OCI-LY7 (cell line): ENCODE measurements around the gene MVK. TPM values are rescaled to one million over a fixed set of nuclear protein-coding genes. Genes with fewer than 3 reads are reported as not detected.

Experiments
- BruUV-seq: library from RNA; stranded (reverse); fragments of 400-500 nt; replicated peaks from 2 replicates; lab custom pipeline; 2021; lab: Mats Ljungman, UMichigan
- CTCF ChIA-PET: fragments of 300-600 bp; sonication (Branson Sonifier 250); formaldehyde crosslinking; loops from one replicate; lab custom pipeline; 2022; ENCODE audit warnings: antibody characterized with exemption; ENCODE audit not compliant: unreplicated experiment; lab: Charles Lee
- POLR2A ChIA-PET: fragments of 300-600 bp; sonication (Branson Sonifier 250); formaldehyde crosslinking; loops from one replicate; lab custom pipeline; 2022; ENCODE audit warnings: antibody characterized with exemption; lab: Charles Lee
- DNase-seq: peaks from one replicate; pipeline ENCODE4 v3.0.0-alpha.2; 2015; ENCODE audit warnings: low spot score
- H2AFZ ChIP-seq: fragments of 200-600 bp; sonication (generic), shearing (Covaris generic); 2 replicates; pipeline ENCODE4 v1.6.1; 2014; ENCODE audit warnings: mild to moderate bottlenecking, antibody characterized with exemption, low read length, moderate library complexity
- H3K27ac ChIP-seq: fragments of 200-600 bp; sonication (generic); 2 replicates; pipeline ENCODE4 v1.5.1; 2014; ENCODE audit warnings: mixed run types, low read depth, mild to moderate bottlenecking, moderate library complexity, low read length, inconsistent platforms; ENCODE audit not compliant: poor library complexity, severe bottlenecking
- H3K36me3 ChIP-seq: fragments of 200-600 bp; sonication (generic); 2 replicates; pipeline ENCODE4 v1.6.1; 2014; ENCODE audit warnings: mild to moderate bottlenecking, antibody characterized with exemption, low read length, moderate library complexity, mixed read lengths; ENCODE audit not compliant: insufficient read depth
- H3K4me1 ChIP-seq: fragments of 200-600 bp; sonication (generic); 2 replicates; pipeline ENCODE4 v1.5.1; 2014; ENCODE audit warnings: mild to moderate bottlenecking, low read length; ENCODE audit not compliant: insufficient read depth, poor library complexity, severe bottlenecking
- H3K4me2 ChIP-seq: fragments of 200-600 bp; sonication (generic); 2 replicates; pipeline ENCODE4 v1.6.1; 2014; ENCODE audit warnings: mild to moderate bottlenecking, low read length
- H3K4me3 ChIP-seq: fragments of 200-600 bp; sonication (generic); 2 replicates; pipeline ENCODE4 v1.5.1; 2014; ENCODE audit warnings: mild to moderate bottlenecking, low read depth, low read length; ENCODE audit not compliant: poor library complexity, severe bottlenecking
- H3K79me2 ChIP-seq: fragments of 200-600 bp; sonication (generic); 2 replicates; pipeline ENCODE4 v1.6.1; 2016; ENCODE audit warnings: low read depth, mild to moderate bottlenecking, low read length, moderate library complexity, mixed read lengths; ENCODE audit not compliant: insufficient read depth
- H3K9me2 ChIP-seq: fragments of 200-600 bp; sonication (generic); 2 replicates; pipeline ENCODE4 v1.6.1; 2016; ENCODE audit warnings: mild to moderate bottlenecking, low read length, mixed read lengths; ENCODE audit not compliant: insufficient read depth
- H3K9me3 ChIP-seq: fragments of 200-600 bp; sonication (generic); 2 replicates; pipeline ENCODE4 v1.6.1; 2014; ENCODE audit warnings: mild to moderate bottlenecking, mixed run types, low read length, mixed read lengths
- H4K20me1 ChIP-seq: fragments of 200-600 bp; sonication (generic); 2 replicates; pipeline ENCODE4 v1.6.1; 2014; ENCODE audit warnings: mild to moderate bottlenecking, antibody characterized with exemption, low read length, moderate library complexity, mixed read lengths; ENCODE audit not compliant: insufficient read depth
- CTCF ChIP-seq: fragments of 200-600 bp; sonication (generic); conservative IDR thresholded peaks from 2 replicates; pipeline ENCODE4 v1.5.1; 2014; ENCODE audit warnings: mild to moderate bottlenecking, antibody characterized with exemption, low read length, moderate library complexity, mixed read lengths
- EZH2phosphoT487 ChIP-seq: fragments of 200-600 bp; sonication (generic); IDR thresholded peaks from 2 replicates; pipeline ENCODE4 v1.6.1; 2018; ENCODE audit warnings: low read depth, borderline replicate concordance, mild to moderate bottlenecking, mixed run types, antibody characterized with exemption, low read length, moderate library complexity, mixed read lengths
- intact Hi-C: fragments of 100-400 bp; cut with micrococcal nuclease; formaldehyde crosslinking; loops from one replicate; pipeline ENCODE4 v1.10.0; 2022; ENCODE audit not compliant: unreplicated experiment
- total RNA-seq, 2 experiments: library from RNA; depleted of rRNA in 1 of 2; stranded (reverse); fragments of >200 nt in 1 of 2; shearing (Covaris generic) in 1 of 2; gene quantifications; 2 replicates each; pipeline ENCODE4 v1.2.3, GENCODE V29; 2014 to 2022

MVK gene
- total RNA-seq, 2 experiments from 2014 or later, result 27.0 to 47.4 TPM

- POLR2A ChIA-PET, result no interaction called here
- no peaks in the 10 kb centered on the region for H3K4me1 ChIP-seq
- H2AFZ ChIP-seq, result no peak overlapping the region
- TF ChIP-seq EZH2phosphoT487 (no peak), CTCF (no peak)
- no peaks in the 10 kb centered on the region for H4K20me1 ChIP-seq
- no TSS peak for BruUV-seq
- no peaks in the 10 kb centered on the region for H3K79me2 ChIP-seq
- intact Hi-C loops, result no loop called here
- DNase-seq, result no peak
- H3K36me3 ChIP-seq, result no peaks in the 10 kb centered on the region
- H3K4me3 ChIP-seq, result no peak overlapping the region
- H3K9me2 ChIP-seq, result no peaks in the 10 kb centered on the region
- CTCF ChIA-PET, result no interaction called here
- H3K9me3 ChIP-seq, result no peaks in the 10 kb centered on the region
- H3K27ac ChIP-seq, result no peak overlapping the region
- no peak overlapping the region for H3K4me2 ChIP-seq
Measured at GRCh38 chr12:109532721-109533486, 40.7 kb upstream of the MVK start.

DNA sequence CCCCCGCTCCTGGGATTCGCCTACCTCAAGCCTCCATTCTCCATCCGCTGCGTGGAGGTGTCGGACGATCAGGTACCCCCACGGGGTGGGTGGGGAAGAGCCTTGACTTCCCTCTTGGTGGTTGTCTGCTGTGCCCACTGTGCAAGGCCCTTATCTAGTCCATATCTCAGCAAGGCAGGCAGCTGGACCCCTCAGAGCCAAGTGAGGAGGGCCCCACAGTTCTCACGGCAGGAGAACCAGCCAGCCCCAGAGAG is 40.2 kb upstream of the MVK start:
- intact Hi-C loops, result no loop called here
- Histone ChIP-seq H3K4me2 (no peak overlapping the region), H3K4me3 (no peak overlapping the region), H3K9me2 (no peaks in the 10 kb centered on the region), H3K27ac (no peak overlapping the region), H4K20me1 (no peaks in the 10 kb centered on the region), H3K9me3 (no peaks in the 10 kb centered on the region), H3K4me1 (no peaks in the 10 kb centered on the region), H3K36me3 (no peaks in the 10 kb centered on the region), H2AFZ (no peak overlapping the region), H3K79me2 (no peaks in the 10 kb centered on the region)
- TF ChIP-seq EZH2phosphoT487 (no peak), CTCF (no peak)
- BruUV-seq, result no TSS peak
- no peak for DNase-seq
- ChIA-PET CTCF (no interaction called here), POLR2A (no interaction called here)

- H3K36me3 ChIP-seq, result no peaks in the 10 kb centered on the region
- H3K79me2 ChIP-seq, result no peaks in the 10 kb centered on the region
- ChIA-PET POLR2A (no interaction called here), CTCF (interaction anchor here (0.6 kb wide), 1 partner anchor 104 kb away, joined by 3 read pairs; no protein-coding TSS in a partner anchor)
- TF ChIP-seq CTCF (no peak), EZH2phosphoT487 (no peak)
- H3K9me3 ChIP-seq, result no peaks in the 10 kb centered on the region
- no TSS peak for BruUV-seq
- no peak for DNase-seq
- H3K4me2 ChIP-seq, result no peak overlapping the region
- intact Hi-C loops, result no loop called here
- no peaks in the 10 kb centered on the region for H4K20me1 ChIP-seq
- H2AFZ ChIP-seq, result no peak overlapping the region
- no peaks in the 10 kb centered on the region for H3K9me2 ChIP-seq
- H3K4me1 ChIP-seq, result no peaks in the 10 kb centered on the region
- no peak overlapping the region for H3K4me3 ChIP-seq
- no peak overlapping the region for H3K27ac ChIP-seq
Measured at GRCh38 chr12:109534456-109534855, 39.1 kb upstream of the MVK start.
